ENCODE measurements around the gene MYL5.
"Not testable (repeated sequence)": the region's sequence is repeated elsewhere in the genome, so short reads cannot be mapped to it uniquely, and the experiment has no call there.

MYL5 gene

GRCh38 chr4:687048-687970 lies 13.0 kb downstream of the MYL5 start:
- no peak for DNase-seq

- DNase-seq, result no peak
These were observed 13.9 kb downstream of the MYL5 start for GRCh38 chr4:687971-688853.

GRCh38 chr4:688854-689681 lies 14.7 kb downstream of the MYL5 start, which contains the start of gene SLC49A3:
SLC49A3 (minus strand) TSS chr4:689151; CDS start chr4:689127, 24 bp downstream.
- no peak for DNase-seq

GRCh38 chr4:689723-690122 lies 15.4 kb downstream of the MYL5 start:
- DNase-seq, result no peak

GRCh38 chr4:692771-693554 lies 18.6 kb downstream of the MYL5 start:
- DNase-seq, result no peak

- not testable (repeated sequence) for DNase-seq
These were observed 20.1 kb downstream of the MYL5 start for GRCh38 chr4:694341-694940.

- DNase-seq, result no peak
These were observed 25.7 kb downstream of the MYL5 start for GRCh38 chr4:699816-700580.

- no peak for DNase-seq
These were observed 26.4 kb downstream of the MYL5 start for GRCh38 chr4:700587-701264.

GRCh38 chr4:702618-703048 lies 28.3 kb downstream of the MYL5 start:
- DNase-seq, result no peak

- no peak for DNase-seq
These were observed 29.2 kb downstream of the MYL5 start for GRCh38 chr4:703336-704197.

- DNase-seq, result no peak
These were observed 30.0 kb downstream of the MYL5 start for GRCh38 chr4:704198-704891.

GRCh38 chr4:704971-705277 lies 30.6 kb downstream of the MYL5 start:
- no peak for DNase-seq

GRCh38 chr4:705278-706082 lies 31.1 kb downstream of the MYL5 start, which contains the start of gene PCGF3:
PCGF3 (plus strand) TSS chr4:705832; CDS start chr4:733681, 27,849 bp downstream.
- peak; percentile 57 for DNase-seq

GRCh38 chr4:706083-706633 lies 31.8 kb downstream of the MYL5 start:
- not testable (repeated sequence) for DNase-seq

GRCh38 chr4:706834-707598 lies 32.7 kb downstream of the MYL5 start:
- DNase-seq, result no peak

GRCh38 chr4:707929-708630 lies 33.7 kb downstream of the MYL5 start:
- no peak for DNase-seq
